ENCODE data around the gene RPS4Y1. TPM values are rescaled to one million over a fixed set of nuclear protein-coding genes. Genes with fewer than 3 reads are reported as not detected.

The RPS4Y1 gene
- total RNA-seq, 1 donor from 2014 or later = 281 TPM

DNA sequence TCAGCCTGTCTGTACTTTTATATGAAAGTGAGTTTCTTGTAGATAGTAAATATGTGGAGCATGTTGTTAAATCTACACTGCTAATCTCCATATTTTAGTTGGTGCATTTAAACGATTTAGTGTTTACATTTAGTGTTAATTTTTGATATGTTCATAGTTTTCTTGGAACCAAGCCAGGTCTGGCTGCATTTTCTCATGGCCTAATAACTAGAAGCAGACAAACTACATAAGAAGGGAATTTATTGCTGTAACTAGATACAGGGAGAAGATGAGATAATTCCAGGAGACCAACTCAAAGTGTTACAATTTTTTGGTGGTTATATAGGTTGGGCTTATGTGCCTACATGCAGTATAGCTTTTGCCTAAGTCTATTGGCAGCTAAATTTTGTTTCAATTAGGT is 32.8 kb downstream of the RPS4Y1 start:
- no peak for DNase-seq (ENCODE audit: low read depth)

DNA sequence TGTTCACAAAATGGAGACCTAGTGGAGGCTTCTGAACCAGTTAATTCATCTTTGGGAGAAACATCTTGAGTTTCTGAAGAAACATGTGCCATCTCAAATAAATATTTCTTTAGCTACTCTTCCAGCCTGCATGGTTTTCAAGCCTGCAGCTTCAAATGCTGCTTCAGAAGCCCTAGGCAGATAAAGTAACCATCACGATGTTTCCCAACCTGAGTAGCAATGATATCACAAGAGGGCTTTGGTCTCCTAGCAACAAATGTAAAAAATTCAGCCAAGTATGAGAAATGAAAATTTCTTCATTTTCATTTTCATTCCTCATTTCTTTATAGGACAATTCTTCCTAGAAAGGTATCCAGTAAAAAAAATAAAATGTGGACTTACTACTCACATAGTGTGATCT is 42.2 kb downstream of the RPS4Y1 start:
- DNase-seq (ENCODE audit: low read depth) = no peak

DNA sequence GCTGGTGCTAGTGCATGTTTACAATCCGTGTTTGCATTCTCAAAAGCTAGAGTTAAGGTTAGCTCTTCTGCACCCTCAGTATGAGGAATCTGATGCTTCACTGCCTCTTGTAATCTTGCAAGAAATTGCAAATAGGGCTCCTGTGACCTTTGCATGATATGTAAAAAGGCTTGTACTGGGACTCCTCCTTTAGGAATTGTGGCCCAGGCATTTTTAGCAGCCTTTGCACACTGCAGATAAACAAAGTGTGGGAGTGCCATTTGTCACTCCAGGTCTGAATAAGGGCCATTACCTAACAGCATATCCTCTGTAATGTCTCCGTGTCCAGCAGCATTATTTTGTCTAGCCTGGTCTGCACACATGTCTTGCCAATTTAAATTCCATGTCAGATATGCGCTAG is 44.5 kb downstream of the RPS4Y1 start:
- DNase-seq (ENCODE audit: low read depth) = no peak

DNA sequence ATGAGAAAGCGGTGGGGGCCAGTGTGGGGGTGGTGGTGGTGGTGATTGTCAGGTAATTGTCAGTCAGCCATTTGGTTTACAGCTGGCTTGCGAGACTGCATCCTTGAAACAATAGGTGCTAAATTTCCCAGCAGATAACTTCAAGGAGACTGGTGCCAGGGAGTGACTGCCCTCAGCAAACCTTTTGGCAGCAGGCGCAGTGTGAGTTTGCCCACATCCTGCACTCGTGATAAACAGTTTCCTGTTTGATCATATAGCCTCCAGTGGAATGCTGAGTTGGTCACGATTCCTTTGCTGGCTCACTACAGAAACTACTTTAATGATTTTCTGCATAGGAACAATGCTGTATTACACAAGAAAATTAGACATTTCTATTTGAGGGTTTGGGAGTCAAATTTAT is 46.0 kb downstream of the RPS4Y1 start:
- DNase-seq (ENCODE audit: low read depth) = peak; percentile 14

DNA sequence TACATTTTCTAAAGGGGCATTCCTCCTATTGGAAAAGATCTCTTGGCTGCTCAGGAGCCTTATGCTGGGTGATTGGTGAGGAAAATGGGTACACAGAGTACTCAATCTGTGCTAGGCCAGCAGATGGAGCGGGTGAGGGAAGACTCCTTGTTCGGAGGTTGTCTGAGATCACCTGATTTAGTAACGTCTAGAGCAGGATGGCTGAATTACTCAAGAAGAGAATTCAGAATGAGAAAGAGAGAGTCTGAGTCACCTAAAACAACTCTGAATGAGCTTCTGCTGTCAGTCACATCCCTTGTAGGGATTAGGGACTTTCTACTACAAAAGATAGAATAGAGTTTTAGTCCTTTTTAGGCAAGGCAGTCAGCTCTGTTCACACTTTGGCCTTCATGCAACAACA is 46.6 kb downstream of the RPS4Y1 start:
- DNase-seq (ENCODE audit: low read depth) = peak; percentile 9

DNA sequence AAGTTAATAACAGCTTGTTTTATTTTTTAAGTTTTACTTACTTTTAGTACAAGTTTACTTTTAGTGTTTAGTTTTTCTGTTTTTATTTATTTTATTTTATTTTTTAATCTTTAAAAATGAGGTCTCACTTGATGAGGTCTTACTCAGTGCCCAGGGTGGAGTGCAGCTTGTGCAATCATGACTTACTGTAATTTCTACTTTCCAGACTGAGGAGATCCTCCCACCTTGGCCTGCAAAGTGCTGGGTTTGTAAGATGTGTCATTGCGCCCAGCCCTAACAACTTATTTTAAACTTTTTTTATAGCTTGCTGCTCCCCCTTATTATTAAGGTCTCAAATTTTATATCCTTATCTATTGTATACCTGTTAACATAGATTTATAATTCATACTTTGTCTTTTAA is 52.1 kb downstream of the RPS4Y1 start:
- DNase-seq (ENCODE audit: low read depth) = no peak

DNA sequence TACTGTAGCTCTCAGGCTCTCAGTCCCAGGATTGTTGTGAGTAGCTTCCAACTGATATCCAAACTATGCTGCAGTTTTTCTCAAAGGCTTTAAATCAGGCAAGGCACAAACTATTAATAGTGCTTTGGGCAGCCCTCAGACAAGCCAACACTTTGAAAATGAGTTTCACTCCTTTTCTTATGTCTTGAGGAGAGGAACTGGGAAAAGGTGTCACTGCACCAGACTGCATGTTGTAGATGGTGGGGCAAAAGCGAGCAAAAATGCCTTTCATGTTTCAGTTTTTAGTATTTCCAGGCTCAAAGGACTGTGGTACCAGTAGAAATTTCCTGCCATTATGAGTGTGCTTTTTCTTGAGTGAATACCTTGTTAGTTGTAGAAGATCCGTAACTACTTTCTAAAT is 54.6 kb downstream of the RPS4Y1 start:
- no peak for DNase-seq (ENCODE audit: low read depth)

DNA sequence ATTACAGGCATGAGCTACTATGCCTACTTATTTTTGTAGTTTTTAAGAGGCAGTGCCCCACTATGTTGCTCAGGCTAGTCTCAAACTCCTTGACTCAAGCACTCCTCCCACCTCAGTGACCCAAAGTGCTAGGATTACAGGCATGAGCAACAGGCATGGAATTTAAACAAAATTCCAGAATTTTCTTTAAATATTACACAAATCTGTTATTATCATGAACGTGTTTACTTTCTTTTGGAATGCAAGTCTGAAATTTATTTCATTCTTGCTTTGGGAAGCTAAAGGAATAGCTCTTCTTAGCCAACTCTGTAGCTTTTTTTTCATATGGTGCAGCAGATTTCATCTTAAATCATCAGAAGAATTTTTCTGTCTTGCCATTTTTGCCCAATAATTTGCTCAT is 66.0 kb downstream of the RPS4Y1 start:
- no peak for DNase-seq (ENCODE audit: low read depth)

DNA sequence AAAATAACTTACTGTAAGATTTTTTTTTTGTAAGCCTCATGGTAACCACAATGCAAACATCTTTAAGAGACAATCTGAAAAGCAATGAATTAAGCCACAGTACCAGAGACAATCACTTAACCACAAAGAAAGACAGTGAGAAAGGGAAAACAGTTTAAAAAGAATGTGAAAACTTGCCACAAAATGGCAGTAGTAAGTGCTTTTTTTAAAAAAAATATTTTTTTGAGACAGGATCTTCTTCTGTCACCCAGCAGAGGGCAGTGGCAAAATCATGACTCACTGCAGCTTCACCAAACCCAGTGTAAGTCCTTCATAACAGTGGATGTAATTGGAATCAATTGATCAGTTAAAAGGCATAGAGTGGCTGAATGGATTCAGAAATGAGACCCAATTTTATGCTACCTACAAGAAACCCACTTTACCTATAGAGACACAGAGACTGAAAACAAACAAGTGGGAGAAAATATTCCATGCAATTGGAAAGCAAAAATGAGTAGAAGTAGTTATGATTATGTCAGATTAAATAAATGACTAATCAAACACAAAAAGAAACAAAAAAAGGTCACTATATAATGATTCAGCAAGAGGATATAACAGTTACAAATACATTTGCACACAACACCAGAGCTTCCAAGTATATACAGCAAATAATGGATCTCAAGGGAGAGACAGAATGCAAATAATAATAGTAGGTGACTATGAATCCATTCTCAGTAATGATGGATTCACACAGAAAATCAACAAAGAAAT is 71.8 kb downstream of the RPS4Y1 start:
- DNase-seq (ENCODE audit: low read depth) = peak; percentile 28

Other genes starting within 250 kb of the RPS4Y1 start
- gene SRY, start 53.9 kb upstream of the RPS4Y1 start, total RNA-seq = not detected in 2 replicates
- gene ZFY, start 93.8 kb downstream of the RPS4Y1 start, total RNA-seq = 17.0 and 17.7 TPM in 2 replicates